Fibroblast of the aortic adventitia (primary cell): ENCODE data around the gene SAMHD1. TPM values are rescaled to one million over a fixed set of nuclear protein-coding genes. Genes with fewer than 3 reads are reported as not detected.
A peak's percentile ranks its signal among the peaks of the same experiment; 100 is the strongest.

Experiments used
- DNase-seq: peaks from one replicate; pipeline ENCODE4 v3.0.0-alpha.2; 2010; ENCODE audit warnings: low read depth
- H3K4me3 ChIP-seq: 2 replicates; pipeline ENCODE4 v1.5.1; 2011; ENCODE audit warnings: low read depth, mild to moderate bottlenecking, control low read depth, low read length, moderate library complexity
- total RNA-seq: library from RNA; depleted of rRNA; stranded (reverse); fragments of >200 nt; gene quantifications from 2 replicates; pipeline ENCODE4 v1.2.3, GENCODE V29; 2012; ENCODE audit warnings: low replicate concordance
- TF ChIP-seq, protein P1 (sequence below): IDR thresholded peaks from 2 replicates; pipeline ENCODE4 v1.5.1; 2011; ENCODE audit warnings: mild to moderate bottlenecking, low read length, control low read depth, inconsistent platforms; ENCODE audit not compliant: insufficient read depth

Gene SAMHD1
- total RNA-seq, 1 donor, result 32.7 TPM

- DNase-seq, result no peak
- TF ChIP-seq, protein P1, sequence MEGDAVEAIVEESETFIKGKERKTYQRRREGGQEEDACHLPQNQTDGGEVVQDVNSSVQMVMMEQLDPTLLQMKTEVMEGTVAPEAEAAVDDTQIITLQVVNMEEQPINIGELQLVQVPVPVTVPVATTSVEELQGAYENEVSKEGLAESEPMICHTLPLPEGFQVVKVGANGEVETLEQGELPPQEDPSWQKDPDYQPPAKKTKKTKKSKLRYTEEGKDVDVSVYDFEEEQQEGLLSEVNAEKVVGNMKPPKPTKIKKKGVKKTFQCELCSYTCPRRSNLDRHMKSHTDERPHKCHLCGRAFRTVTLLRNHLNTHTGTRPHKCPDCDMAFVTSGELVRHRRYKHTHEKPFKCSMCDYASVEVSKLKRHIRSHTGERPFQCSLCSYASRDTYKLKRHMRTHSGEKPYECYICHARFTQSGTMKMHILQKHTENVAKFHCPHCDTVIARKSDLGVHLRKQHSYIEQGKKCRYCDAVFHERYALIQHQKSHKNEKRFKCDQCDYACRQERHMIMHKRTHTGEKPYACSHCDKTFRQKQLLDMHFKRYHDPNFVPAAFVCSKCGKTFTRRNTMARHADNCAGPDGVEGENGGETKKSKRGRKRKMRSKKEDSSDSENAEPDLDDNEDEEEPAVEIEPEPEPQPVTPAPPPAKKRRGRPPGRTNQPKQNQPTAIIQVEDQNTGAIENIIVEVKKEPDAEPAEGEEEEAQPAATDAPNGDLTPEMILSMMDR, result no peak
- no peak overlapping the region for H3K4me3 ChIP-seq
Observed at GRCh38 chr20:36872852-36873251, 78.7 kb downstream of the SAMHD1 start.

DNA sequence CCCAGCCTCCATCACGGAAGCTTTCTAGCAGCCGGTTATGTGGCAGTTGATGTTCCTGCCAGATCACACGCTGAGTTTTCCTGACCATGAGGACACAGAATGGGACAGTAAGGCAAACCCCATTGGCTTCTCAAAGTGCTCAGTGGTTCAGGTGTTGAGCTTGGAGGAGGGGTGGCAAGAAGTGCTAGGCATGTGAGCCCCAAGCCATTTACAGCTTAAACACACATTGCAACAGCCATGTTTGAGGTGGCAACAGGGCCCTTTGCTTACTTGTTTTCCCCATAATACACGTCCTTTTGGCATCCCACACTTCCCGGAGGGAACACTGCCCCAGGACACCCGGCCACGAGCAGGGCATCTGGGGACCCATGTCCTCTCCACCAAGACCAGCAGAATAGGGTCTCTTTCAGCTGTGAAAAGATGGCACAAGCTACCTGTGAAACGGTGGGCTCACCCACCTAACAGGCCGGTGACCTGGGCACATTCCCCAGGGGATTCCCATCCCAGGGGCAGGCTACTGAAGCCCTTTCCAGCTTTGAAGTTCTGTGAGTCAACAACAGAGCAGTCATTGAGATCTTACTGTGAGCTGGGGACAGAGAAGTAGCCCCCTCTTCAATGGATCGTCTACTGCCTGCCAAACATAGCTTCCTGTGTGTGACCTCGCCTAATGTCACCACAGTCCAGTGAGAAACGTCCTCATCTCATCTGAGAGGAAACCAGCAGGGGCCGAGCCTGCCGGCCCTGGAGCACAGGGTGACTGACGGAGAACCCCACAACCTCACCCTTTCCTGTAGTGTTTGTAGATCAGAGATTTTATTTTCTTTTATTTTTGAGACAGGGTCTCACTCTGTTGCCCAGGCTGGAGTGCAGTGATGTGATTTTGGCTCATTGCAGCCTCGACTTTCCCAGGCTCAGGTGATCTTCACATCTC, 79.6 kb downstream of the SAMHD1 start:
- no peak for DNase-seq
- TF ChIP-seq, protein P1, result no peak

DNA sequence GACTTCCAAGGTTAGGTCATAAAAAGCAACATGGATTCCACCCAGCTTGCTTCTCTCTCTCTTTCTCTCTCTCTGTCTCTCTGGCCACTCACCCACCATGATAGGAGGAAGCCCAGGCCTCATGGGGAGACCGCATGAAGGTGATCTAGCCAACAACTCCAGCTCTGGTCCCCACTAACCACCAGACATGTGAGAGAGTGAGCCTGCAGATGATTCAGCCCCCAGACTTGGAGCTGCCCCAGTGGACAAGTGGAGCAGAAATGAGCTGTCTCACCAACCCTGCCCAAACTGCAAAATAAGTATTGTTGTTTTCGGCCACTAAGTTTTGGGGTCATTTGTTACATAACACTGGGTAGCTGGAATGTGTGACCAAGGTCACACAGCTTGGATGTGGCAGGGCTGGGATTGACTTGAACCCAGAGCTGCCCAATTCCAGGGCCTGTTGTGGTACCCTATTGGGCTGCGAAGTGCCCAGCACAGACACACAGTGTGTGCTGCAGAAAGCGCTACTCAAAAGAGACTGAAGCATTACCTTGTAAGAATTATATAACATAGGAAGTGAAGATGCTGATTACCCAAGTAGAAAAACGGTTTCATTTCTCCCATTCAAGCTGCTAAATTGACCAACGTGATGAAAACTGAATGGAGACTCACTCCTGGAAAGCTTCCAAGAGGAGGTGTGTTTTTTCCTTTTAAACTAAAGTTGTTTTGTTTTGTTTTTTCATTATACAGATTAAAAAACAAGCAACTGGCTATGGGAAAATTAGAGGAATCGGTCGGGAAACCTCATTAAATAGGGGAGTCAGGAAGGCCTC, 84.6 kb downstream of the SAMHD1 start:
- H3K4me3 ChIP-seq, result no peak overlapping the region
- TF ChIP-seq, protein P1, result no peak
- peak; percentile 45 for DNase-seq

More for the DNA sequence above, 79.6 kb downstream of the SAMHD1 start:
- H3K4me3 ChIP-seq, result no peak overlapping the region

DNA sequence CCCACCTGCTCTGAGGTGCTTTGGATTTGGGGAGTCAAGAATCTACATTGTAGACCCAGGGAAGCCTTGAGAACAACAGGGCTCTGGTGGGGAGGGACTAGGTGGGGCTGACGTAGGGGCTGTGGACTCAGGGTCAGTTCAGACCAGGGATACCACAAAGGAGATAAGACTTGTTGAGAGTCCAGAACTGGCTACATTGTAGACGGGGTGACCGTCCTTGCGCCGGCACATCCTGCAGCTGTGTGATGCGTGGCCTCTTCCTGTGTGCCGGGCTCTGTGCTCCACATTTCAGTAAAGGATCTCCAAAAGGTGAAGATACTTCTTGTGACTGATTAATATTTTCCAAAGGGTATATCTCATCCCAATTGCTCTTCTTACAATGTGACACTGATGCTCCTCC, 85.3 kb downstream of the SAMHD1 start:
- TF ChIP-seq, protein P1, result no peak
- no peak for DNase-seq
- no peak overlapping the region for H3K4me3 ChIP-seq

- H3K4me3 ChIP-seq, result no peak overlapping the region
- TF ChIP-seq, protein P1, result no peak
- DNase-seq, result no peak
Observed at GRCh38 chr20:36865861-36866149, 85.7 kb downstream of the SAMHD1 start.

DNA sequence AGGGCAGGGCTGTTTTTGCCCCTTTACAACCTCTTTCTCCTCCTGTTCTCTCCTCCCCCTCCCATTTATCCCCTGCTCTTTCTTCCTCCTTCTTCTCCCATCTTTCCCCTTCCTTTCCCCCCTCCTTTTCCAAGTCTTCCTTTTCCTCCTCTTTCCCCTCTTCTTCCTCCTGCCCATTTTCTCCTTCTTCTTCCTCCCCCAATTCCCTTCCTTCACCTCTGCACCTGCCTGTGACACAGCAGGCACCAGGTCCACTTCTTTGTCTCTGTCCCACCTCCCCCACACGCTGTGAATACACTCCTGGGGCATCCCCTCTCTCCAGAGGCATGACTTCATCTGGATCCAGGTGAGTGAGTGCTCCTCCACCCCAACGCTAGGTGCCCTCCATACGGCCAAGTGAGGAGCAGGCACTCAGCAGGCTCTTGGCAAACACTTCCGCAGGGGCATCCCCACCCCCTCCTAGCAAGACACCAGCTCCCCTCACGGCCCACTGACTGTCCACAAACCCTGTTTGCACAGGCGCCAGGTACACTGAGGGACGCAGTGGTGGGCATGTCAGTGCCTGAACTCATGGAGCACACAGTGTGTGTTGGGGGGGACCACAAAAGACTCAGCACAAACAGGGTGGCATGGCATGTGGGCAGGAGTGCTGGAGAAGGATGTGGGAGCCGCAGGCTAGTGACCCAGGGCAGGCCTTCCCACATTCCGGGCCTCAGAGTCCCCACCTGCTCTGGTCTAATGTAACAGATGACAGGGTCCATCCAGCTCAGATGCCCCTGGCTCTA, 86.2 kb downstream of the SAMHD1 start:
- H3K4me3 ChIP-seq, result no peak overlapping the region
- TF ChIP-seq, protein P1, result no peak
- no peak for DNase-seq
